Endometrial microvascular endothelial cells (primary cell): ENCODE results near the gene SLC8A1. TPM values are rescaled to one million over a fixed set of nuclear protein-coding genes. Genes with fewer than 3 reads are reported as not detected.

Experiments
- in situ Hi-C: cut with HindIII; loops from 2 replicates; pipeline ENCODE4 v1.10.0; 2017; ENCODE audit warnings: low sequenced_read_pairs, low pct_unique_long_range_greater_than_20kb; ENCODE audit errors: inconsistent ontology term
- total RNA-seq: library from RNA; depleted of rRNA; stranded (reverse); fragments of >200 nt; gene quantifications from one replicate; pipeline ENCODE4 v1.2.3, GENCODE V29; 2015; ENCODE audit errors: inconsistent ontology term

The SLC8A1 gene
- total RNA-seq, 1 donor from 2014 or later: 0.28 TPM

DNA sequence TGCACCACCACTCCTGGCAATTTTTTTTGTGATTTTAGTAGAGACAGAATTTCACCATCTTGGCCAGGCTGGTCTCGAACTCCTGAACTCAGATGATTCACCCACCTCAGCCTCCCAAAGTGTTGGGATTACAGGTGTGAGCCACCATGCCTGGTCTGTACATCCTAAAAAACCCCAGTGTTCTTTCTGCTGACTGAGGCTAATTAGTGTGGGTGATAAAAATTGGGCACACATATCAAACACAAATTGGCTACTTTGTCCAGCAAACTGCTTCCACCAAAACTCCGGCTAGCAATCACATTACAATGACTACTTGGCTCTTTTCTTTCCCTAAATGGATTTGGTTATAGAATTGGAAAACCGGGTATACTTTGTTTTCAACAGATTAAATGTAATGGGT is 153.9 kb downstream of the SLC8A1 start:
- in situ Hi-C loops: no loop called here

DNA sequence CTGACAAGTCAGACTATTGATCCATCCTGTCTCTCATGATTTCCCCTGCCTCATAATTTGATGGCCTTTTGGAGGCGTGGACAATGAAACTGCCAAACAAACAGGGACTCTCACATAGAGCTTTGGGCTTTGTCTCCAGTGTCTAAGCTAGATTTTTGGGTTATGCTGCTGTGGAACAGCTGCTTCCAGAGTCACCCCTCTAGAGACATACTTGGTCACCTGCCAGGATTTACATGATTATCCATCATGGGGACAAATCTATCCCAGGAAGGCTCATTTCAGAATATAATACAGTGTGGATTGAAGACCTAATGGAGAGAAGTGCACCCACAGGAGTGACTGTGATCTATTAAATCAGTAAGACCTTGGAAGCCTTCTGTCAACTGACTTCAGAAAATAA is 159.6 kb downstream of the SLC8A1 start:
- in situ Hi-C loops: no loop called here

DNA sequence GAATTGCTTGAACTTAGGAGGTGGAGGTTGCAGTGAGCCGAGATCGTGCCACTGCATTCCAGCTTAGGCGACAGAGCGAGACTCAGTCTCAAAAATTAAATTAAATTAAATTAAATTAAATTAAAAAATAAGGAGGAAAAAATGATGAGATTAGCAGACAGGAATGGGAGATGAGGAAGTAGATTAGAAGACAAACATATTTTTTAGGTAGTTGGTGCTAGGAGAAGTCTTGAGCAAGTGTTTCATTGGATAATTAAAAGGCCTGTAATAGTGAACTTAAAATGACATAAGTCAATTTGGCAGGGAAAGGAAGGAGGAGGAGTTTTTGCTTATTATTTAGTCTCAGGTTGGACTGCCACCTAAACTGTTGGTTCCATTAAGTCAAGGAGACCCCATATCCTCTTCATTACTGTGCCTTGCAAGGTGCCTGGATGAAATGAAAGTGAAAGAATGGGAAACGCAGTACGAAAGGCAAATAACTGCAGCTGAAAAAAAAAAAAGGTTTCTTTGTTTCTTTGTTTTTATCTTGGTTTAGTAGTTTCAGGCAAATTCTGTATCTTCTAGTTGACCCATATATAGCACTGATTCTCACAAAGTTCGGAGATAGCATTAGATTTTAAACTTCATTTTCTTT is 162.0 kb downstream of the SLC8A1 start:
- in situ Hi-C loops: no loop called here

DNA sequence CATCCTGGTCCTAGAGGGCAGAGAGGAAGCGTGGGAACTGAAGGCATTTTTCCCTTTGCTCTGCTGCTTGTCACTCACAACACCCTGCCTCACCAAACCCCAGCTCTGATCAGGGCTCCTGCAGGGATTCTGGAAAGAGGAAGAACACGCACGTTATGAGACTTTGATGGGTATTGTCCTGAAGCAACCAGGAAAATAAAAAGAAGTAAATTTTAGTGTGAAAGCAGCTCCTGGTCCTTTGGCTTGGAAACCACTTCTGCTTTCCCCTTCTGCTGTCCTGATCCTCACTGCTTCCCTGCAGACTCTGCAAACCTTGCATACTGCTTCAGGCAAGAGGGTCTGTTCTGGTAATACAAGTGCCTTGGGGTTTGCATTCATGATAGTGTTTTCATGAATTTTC is 164.1 kb downstream of the SLC8A1 start:
- in situ Hi-C loops: no loop called here

DNA sequence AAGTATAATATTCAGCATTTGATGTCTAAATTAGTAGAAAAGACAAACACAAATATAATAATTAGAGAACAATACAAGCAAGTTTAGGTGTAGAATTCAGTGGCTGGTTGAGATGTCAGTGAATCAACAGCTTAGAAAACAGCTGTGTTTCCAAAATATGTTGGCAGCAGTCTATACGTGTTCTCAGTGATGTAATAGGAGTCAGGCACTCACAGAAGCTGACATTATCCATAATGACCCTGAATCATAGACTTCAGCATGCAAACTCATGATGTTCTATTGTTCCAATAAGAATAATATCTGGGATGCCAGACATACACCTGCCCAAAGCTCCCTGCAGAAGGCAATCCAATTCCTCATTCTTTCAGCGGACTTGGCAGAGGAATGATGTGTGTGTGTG is 164.7 kb downstream of the SLC8A1 start:
- in situ Hi-C loops: no loop called here

DNA sequence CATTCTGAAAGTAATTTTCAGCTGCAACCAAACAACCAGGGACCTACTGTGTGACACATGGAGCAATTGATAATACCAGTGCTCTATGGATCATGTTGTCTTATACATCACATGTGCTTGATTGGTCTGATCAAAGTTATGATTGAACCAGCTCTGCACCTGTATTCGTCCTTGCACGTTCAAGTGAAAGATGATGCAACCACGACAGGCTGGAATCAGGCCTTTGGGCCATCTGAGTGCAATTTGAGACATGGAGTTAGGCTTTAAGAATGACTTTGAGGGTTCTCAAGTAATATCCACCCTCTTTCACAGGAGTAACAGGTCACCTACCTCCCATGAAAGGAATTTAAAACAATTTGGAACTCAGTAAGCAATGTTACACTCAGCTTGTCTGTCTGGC is 165.2 kb downstream of the SLC8A1 start:
- in situ Hi-C loops: no loop called here

DNA sequence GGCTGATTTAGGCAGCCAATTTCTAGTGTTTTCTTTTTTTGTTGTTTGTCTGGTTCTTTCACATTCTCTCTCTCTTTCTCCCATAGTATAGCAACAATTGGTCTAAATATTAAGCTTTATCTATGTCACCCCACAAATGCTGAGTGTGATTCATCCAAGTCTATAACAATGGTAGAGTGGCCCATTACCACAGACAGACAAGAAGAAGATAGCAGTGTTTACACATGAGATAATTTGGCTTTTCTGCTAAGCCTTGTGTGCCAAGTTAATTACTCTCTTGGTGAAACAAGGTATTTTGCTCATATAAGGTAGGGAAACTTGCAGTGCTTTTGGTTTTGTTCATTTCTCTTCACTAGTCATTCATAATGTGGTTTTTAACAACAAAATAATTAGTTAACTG is 166.5 kb downstream of the SLC8A1 start:
- in situ Hi-C loops: no loop called here

DNA sequence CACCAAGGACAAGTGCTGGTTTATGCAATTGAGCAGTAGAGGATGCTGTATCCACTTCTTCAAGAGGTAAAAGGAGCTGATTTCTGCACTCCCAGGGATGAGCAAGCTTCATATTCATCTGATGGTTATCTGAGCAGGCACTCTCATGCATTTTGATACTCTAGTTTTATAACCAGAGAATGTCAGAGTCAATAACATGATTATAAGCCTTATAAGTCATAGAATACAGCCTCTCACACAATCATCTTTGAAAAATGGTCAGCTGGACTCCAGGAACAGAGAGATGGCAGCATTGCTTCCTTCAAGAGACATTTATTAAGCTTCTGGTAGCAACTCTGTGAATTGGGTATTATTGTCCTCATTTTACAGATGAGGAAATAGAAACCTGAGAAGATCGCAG is 167.1 kb downstream of the SLC8A1 start:
- in situ Hi-C loops: no loop called here

DNA sequence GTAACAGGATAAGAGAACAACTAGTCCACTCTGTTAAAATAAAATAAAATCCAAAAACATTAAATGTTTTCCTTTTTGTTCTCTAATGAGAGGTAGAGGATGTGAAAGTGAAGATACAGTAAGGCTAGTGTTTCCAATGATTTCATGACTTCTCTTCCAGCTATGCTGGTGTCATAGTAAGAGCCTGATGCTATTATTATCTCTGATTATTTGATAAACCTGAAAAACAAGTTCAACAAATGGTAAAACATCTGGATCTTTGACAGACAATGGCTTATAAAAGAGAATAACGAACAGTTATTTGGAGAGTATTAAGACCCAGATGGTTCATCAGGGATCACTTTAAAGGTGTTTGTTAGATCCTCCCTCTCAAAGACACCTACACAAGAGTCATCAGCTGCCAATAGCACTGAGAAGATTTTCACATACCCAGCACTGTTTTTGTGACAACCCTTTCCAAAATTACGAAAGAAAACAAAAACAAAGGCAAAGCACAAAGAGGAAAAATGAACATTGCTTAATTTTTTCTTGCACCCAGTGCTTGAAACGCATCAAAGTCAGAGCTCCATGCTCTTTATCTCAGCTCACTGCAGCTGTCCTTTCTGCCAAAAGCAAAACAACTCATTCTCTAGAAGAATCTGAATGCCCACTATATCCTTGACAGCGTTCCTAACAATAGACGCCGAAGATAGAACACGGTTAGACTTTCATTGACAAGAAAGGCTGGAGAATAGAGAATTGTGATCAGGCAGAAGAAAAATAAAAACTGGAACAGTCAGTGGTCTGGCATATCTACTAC is 168.6 kb downstream of the SLC8A1 start:
- in situ Hi-C loops: no loop called here

DNA sequence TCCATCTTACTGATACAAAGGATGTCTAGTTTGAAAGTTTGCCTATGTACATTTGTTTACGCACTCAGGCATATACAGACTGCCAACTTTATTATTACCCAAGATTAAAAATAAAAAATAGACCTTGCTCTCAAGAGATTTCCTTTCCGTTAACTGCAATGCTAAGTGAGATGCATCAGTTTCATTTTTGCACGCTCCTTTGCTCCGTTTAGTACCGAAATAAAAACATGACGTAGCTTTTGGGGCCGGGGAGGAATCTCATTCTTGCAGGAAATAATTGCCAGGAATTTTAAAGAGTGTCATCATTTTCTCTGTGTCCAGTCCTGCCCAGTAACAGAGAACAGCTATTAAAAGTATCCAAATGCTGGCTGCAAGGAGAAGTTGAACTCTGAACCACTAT is 169.5 kb downstream of the SLC8A1 start:
- in situ Hi-C loops: no loop called here

DNA sequence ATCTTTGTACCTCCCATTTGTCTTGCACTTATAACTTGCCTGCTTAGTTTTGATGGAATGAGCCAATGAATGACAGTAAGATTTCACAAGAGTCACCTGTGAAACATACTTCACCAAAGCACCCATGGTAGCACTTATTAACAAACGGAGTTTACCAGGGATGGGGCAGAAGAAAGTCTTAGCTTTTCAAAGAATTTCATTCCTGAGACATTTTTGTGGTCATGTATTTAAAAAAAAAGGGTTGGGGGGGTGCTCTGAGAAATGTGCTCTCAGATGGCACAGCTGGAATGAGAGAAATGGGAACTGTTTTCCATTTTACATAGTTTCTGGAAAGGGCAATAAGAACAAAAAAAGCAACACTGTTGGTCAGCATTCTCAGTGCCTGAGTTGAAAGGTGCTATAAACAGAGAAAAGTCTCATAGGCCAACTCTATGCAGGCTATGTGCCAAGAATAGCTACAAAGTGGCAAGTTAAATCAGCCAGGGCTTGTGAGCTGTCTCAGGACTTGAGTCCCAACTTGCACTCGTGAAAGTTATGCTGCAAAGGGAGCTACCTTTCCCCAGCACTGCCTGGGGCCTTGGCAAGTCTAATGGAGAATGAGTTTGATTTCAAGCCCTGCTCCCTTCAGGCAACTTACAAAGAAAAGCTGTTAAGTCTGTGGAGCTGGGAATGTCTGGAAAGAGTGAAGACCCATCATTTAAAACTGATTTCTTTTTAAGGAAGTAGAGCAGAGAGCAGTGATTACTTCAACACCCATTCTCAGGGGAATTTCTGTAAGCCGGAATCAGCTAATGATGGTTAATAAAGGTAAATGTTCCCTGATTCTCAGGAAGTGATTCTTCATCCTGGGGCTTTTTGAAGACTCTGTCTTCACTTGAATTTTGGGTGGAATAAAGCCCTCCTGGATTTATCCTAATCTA is 170.6 kb downstream of the SLC8A1 start:
- in situ Hi-C loops: no loop called here

DNA sequence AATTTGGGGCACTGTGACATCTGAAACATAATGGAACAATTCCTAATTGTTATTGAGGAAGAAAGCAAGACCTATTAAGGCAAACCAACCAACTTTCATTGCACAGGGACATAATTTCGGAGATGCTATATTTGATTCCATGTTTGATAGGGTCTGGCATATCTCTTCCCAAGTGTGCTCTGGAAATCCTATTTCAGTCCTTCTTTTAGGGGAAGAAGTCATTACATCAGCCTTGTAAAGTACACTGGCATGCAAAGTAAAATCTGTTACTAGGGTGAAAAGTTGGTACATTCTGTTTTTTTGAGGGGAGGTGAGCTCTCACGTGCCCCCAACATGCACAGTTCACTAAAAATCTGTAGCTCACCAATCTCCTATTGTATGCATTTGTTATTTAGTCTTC is 172.4 kb downstream of the SLC8A1 start:
- in situ Hi-C loops: no loop called here

DNA sequence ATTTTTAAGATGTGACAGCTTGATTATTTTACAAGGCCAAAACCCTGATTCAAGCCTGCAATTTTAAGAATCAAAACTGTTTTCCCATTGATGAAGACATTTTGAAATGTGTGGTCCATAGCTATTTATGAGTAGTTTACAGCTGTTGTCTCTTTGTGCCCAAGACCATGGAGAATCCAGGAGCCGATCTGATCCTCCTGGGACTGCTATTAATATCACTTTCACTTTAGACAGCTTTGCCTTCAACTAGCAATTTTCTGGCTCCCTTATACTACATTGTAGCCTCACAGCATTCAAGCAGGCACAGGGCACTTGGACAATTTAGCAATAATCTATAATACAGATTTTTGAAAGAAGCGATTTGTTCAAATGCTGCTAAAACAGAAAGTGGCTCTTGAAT is 172.9 kb downstream of the SLC8A1 start:
- in situ Hi-C loops: no loop called here

DNA sequence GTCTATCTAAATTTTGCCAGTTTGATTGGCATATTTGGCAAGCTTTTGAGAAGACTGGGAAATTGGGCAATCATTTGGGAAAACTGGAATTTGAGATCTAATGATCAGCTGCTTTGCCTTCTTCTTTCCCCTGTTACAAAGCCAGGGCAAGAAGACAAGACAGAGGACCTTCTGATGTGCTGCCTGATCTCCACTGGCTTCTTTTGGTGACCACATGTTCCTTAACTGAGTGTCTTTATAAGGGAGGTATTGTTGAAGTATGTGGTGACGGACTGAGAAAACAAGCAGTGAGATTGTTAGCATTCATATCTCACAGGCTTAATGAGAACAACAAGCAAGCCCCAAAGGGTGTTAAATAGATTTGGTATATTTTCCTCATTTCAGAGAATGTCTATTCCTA is 175.8 kb downstream of the SLC8A1 start:
- in situ Hi-C loops: no loop called here

DNA sequence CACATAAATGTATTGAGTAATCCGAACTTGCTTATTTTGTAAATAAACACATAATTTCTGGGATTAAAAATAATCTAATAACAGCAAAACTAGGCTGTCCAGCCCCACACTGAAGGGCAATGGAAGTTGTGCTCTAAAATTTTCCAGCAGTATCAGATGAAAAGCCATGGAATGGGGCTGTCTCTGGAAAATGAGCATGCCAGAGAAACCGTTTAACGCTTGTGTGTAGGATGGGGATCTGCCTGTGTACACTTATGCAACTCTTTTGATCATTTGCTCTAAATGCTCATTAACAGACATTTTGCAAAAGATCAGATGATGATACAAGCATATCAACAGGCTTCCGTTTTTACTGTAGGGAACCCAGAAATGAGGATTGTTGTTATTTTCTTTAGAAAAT is 177.6 kb downstream of the SLC8A1 start:
- in situ Hi-C loops: no loop called here

DNA sequence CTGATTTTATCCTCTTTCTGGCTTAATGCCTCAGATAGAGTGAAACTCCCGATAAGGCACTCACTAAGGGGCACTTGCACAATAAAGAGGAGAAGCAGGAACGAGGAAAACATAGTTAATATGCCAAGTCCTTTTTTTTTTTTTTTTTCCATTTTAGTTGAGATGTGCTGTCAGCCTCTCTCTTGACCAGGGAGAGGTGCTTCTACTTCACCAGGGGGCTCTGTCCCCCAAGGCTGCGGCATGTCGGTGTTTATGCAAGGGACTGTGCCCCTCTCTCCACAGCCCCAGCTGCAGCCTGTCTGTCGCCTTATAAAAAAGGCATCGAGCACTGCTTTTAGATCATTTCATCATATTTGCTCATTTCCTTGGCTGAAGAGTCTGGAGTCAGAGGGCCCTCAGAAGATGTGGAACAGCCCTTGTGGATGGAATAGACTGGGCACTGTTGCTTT is 178.1 kb downstream of the SLC8A1 start:
- in situ Hi-C loops: no loop called here

DNA sequence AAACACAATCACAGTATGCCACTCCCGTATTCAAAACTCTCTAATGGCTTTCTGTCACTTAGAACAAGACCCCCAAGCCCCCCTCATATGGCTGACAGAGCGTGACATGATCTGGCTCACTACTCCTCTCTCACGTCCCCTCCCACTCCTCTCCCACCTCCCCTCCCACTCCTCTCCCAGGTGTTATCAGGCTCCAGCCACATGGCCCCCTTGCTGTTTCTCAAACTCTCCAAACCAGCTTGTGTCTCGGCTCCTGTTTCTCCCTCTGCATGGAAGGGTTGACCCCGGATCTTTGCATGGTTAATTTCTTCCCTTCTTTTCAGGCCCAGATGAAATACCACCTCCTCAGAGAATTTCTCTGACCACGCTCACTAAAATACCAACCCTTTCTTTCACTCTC is 180.8 kb downstream of the SLC8A1 start:
- in situ Hi-C loops: no loop called here

DNA sequence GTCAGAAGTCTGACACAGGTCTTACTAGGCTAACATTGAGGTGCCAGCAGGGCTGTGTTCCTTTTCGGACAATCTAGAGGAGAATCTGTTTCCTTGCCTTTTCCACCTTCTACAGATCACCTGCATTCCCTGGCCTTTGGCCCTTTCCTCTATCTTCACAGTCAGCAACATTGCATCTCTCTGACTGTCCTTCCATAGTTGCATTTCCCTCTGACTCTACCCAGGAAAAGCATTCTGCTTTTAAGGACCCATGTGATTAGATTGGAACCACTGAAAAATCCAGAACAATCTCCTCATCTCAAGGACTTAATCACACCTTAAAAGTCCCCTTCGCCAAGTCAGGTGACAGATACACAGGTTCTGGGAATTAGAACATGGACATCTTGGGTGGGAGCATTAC is 181.5 kb downstream of the SLC8A1 start:
- in situ Hi-C loops: no loop called here

DNA sequence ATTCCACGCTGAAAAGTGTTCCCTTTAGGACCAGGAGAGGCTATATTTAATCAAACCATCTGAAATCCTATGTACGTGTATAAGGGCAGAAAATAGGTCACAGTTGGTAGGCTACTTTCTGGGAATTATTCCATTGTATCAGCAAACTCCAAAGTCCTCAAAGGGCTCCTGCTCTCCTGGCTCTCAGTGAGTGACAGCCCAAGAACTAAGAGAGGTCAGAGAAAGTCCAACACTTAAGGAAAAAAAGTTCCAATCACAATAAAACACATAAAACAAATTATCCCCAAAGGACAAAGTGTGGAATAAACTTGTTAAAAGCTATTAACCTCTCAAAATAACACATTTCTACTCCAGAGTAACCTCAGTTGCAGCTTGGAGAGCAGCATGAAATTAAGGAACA is 183.3 kb downstream of the SLC8A1 start:
- in situ Hi-C loops: no loop called here

DNA sequence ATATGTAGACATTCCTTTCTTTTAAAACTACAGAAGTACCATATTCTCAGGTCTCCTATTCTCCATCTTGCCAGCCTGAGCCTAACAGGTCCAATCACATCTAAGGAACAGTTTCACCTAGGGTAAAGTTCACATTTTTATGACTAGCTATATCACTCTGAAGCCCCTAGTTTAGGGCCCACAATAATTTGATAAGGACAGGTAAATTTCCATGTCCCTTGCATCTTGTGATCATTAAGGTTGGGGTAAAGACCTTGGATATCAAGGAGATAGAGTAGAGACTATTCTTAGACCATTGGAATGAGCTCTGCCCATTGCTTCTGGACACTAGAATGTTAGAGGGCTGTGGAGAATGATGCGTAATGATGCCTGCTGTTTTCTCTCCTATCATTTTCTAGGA is 185.7 kb downstream of the SLC8A1 start:
- in situ Hi-C loops: no loop called here
